Stimulated activated CD4-positive, alpha-beta T cell treated with anti-CD3 and anti-CD28 coated beads, TNF-alpha, amount 100 ng/mL, for 24 hours (primary cell): ENCODE data around the gene CXCL10.
"Not testable (repeated sequence)": the region's sequence is repeated elsewhere in the genome, so short reads cannot be mapped to it uniquely, and the experiment has no call there.

Experiments used
- DNase-seq, 3 experiments: peaks; one replicate each; pipeline ENCODE4 v3.0.0-alpha.2; 2020; ENCODE audit warnings: low read depth in 3 of 3

The CXCL10 gene

GRCh38 chr4:76028350-76028765, 5.1 kb upstream of the CXCL10 start:
- no peak for DNase-seq

- DNase-seq: no peak
Measured at GRCh38 chr4:76024065-76024464, 768 bp upstream of the CXCL10 start.

GRCh38 chr4:76022677-76023076, 620 bp downstream of the CXCL10 start:
- DNase-seq: no peak

- DNase-seq: no peak
Measured at GRCh38 chr4:76022031-76022430, 1.3 kb downstream of the CXCL10 start.

GRCh38 chr4:76017056-76017686, 6.1 kb downstream of the CXCL10 start:
- no peak for DNase-seq

- DNase-seq: peak in 1 of 3 experiments; percentile 12
Measured at GRCh38 chr4:76016393-76016792, 6.9 kb downstream of the CXCL10 start.

- DNase-seq: no peak
Measured at GRCh38 chr4:76013540-76013939, 9.8 kb downstream of the CXCL10 start.

- no peak for DNase-seq
Measured at GRCh38 chr4:76012388-76012801, 10.9 kb downstream of the CXCL10 start.

GRCh38 chr4:76011700-76012387, 11.5 kb downstream of the CXCL10 start:
- DNase-seq: no peak

- DNase-seq: no peak
Measured at GRCh38 chr4:76011018-76011670, 12.2 kb downstream of the CXCL10 start.

- no peak for DNase-seq
Measured at GRCh38 chr4:76010576-76010975, 12.7 kb downstream of the CXCL10 start.

- no peak for DNase-seq
Measured at GRCh38 chr4:76009311-76009710, 14.0 kb downstream of the CXCL10 start.

GRCh38 chr4:76007089-76007862, 16.0 kb downstream of the CXCL10 start, which contains the start of gene CXCL9:
CXCL9 (minus strand) TSS chr4:76007509; CDS start chr4:76007449, 60 bp downstream.
- no peak for DNase-seq

GRCh38 chr4:76003620-76004019, 19.7 kb downstream of the CXCL10 start:
- DNase-seq: no peak

- DNase-seq: no peak
Measured at GRCh38 chr4:76003035-76003434, 20.3 kb downstream of the CXCL10 start.

- DNase-seq: no peak
Measured at GRCh38 chr4:76002176-76002575, 21.1 kb downstream of the CXCL10 start.

GRCh38 chr4:76001700-76002099, 21.6 kb downstream of the CXCL10 start:
- DNase-seq: no peak

- no peak for DNase-seq
Measured at GRCh38 chr4:76000279-76000678, 23.0 kb downstream of the CXCL10 start.

- DNase-seq: not testable (repeated sequence)
Measured at GRCh38 chr4:75998525-75999147, 24.7 kb downstream of the CXCL10 start.

- DNase-seq: no peak
Measured at GRCh38 chr4:75997946-75998345, 25.4 kb downstream of the CXCL10 start.

GRCh38 chr4:75997081-75997480, 26.2 kb downstream of the CXCL10 start:
- DNase-seq: no peak

GRCh38 chr4:75995727-75996126, 27.6 kb downstream of the CXCL10 start:
- no peak for DNase-seq
